Activated CD8-positive, alpha-beta memory T cell treated with anti-CD3 and anti-CD28 coated beads, Interleukin-2, amount 50 U/mL, for 48 hours (primary cell): ENCODE data around the gene GLIPR1L2.
A peak's percentile ranks its signal among the peaks of the same experiment; 100 is the strongest.

Experiments
- DNase-seq: peaks from one replicate; pipeline ENCODE4 v3.0.0-alpha.2; 2020

Gene GLIPR1L2

DNA sequence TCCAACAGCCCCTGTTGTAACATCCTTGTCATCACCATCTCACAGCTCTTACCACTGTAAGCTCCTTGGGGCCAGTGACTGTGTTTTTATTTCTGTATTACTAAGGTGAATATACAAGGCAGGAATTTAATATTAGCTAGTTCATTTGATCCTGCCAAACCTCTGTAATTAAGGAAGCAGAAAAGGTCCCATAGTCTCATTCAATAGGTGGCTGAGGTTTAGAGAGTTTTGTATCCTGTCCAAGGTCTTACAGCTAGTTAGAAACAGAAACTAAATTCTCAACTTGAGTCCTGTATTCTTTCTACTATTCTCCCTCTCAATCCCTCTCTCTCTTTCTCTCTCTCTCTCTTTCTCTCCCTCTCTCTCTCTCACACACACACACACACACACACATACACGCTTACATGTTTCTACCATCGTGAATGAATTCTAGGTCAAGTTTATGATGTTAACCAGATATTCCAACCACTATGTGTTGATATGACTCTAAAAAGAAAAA lies 89.1 kb downstream of the GLIPR1L2 start:
- no peak for DNase-seq

DNA sequence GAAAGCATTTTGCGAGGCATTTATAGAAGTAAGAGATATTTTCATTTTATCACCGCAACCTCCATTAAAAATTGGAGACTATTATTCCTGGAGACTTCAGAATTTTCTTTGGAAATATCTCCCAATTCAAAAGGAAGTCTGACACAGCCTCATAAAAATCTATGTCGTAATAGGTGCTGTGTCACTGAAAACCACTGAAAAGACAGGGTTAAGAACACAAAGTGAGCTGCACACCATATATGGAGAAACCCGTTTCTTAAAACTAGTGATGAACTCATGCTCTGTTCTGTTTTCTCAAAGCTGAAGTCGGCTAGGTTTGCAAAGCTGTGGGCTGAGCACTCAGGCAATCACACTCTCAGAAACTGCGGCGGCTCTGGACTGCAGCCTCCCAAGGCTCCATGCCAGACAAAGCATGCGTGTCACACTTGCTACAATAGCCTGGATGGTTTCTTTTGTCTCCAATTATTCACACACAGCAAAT lies 89.6 kb downstream of the GLIPR1L2 start, which contains the start of gene GLIPR1:
Gene GLIPR1, plus strand, starts transcription at position 287 of the 481 bp plus-strand sequence. Its CDS starts 126 bp downstream, at position 413.
- peak; percentile 82 for DNase-seq

DNA sequence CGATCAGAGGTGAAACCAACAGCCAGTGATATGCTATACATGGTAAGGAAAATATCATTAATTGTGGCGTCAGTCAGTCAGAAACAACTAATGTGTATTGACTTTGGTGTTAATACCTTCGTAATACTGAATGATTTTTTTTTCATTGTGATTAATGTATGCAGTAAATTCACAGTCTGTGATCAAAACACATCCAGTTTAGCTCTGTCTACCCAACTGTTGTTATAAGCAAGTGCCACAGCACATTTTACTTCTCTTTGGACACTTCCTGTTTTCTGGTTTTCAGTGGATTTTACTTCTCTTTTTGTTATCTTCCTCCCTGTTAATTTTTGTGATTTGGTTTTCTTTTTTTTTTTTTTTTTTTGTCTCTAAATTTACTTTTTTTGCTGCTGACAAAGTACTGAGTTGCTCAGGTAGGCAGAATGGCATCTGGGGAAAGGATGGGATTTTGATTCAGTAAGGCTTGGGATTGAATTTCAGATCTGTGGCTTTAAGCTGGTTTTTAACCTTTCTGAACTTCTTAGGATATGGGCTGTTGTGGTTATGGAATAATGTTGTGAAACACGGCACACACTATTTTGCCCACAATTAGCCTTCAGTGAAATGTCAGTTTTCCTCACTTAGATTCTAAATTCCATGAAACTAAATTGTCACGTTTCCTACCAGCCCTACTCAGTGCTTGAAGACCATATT lies 90.3 kb downstream of the GLIPR1L2 start:
- no peak for DNase-seq

- DNase-seq = no peak
Measured at GRCh38 chr12:75481774-75482173, 90.9 kb downstream of the GLIPR1L2 start.
